ENCODE data around the gene PARG.
"Not testable (repeated sequence)": the region's sequence is repeated elsewhere in the genome, so short reads cannot be mapped to it uniquely, and the experiment has no call there.

Gene PARG

DNA sequence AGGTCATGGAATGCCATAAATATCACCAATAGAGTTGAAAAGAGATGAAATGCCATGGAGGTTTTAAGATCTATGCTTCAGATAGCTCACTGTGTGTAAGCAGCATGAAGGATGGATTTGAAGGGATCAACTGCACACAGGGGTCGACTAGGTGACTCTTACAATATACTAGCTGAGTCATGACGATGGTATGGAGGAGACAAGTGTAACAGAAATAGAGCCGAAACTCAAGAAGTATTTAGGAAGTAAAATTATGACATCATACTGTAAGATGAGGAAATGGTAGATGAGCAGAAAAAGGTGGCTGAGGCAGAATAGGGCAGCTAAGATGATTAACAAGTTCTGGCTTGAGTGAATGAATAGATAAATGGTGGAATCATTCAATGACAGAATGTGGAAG lies 38.0 kb downstream of the PARG start:
- not testable (repeated sequence) for DNase-seq (ENCODE audit: low read depth, low spot score)

DNA sequence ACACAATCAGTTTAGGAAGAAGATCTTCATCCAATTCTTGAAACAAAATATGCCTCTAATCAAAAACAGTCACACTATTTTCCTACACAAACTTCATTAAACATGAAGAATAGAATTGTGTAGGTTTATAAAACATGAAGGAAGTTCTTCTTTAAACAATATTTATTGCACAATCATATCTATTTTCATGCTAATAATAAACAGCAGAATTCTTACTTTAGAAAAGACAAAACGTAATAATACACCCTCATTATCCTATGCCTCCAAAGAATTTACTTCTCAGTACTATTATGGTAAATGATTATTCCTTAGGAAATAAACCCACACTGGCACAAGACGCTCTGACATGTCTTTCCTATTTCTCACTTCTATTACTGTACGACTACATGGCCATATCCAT lies 41.4 kb downstream of the PARG start:
- DNase-seq (ENCODE audit: low read depth, low spot score) = not testable (repeated sequence)

DNA sequence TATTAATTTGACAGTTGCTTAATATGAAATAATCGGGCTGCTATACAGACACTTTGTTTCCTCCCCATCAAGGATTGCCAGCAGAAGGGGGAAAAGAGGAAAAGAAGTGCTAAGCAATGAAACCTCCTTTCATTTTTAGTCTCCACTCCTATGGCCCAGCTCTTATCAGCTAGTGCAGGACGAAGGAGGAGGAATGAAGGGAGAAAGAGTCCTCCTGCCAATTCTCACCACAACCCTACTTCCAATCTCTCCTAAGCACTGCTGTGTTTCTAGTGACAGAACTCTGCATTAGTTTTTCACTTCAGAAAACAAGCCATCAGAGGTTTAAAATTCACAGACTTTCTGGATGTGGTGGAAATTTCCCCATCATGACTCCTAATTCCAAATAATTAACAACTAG lies 41.8 kb downstream of the PARG start:
- DNase-seq (ENCODE audit: low read depth, low spot score) = not testable (repeated sequence)

DNA sequence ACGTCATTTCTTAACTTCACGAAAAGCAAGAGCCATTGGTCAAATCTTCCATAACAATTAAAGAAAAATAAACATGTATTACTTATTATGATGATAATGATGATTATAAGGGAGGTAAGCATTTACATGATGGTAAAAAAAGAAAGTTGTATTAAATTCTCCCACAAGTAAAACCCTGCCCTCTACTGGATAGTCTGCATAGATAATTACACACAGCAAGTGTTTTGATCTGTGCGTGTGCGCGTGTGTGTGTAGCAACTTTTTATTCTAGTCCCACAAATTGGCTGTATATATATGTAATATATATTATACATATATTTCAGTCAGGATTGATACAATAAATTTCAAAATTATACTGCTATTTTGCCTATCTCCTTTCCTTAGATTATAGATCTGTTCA lies 51.8 kb downstream of the PARG start:
- not testable (repeated sequence) for DNase-seq (ENCODE audit: low read depth, low spot score)

DNA sequence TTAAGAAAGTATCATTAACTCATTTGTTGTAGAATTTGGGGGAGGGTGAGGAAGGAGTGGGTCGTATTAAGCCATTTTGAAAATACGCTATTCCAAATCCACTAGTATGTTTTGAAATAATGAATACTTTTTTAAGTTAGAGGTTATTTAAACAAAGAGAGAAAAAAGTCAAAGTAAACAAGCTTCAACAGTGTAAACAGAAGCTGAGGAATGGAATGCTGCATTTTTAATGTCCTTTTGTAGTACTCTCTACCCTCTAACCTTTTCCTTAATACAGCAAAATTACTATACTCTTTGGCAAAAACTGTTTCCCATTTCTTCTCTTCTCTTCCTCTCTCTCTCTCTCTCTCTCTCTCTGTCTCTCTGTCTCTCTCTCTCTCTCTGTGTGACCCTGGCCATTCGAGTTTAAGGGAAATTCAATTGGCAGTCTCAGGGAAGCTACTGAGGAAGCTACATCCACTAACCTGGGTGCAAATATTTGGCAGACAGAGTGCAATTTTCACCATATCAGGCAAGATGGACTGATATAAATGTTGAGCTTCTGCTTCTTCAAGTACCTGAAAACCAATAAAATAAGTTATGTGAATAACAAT lies 57.0 kb downstream of the PARG start:
- DNase-seq (ENCODE audit: low read depth, low spot score) = not testable (repeated sequence)

DNA sequence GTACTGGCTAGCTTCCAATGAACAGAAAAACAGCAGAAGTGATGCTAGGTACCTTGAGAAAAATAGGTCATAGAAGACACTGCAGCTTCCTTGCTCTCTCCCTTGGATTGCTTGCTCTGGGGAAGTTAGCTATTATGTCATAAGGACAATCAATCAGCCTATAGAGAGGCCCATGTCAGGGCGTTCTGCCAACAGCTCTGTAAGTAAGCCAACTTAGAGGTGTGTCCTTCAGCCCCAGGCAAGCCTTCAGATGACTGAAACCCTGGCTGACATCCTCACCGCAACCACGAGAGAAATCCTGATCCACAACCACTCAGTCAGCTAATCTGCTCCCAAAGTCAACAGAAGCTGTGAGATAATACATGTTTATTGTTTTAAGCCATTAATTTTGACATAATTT lies 58.0 kb downstream of the PARG start:
- DNase-seq (ENCODE audit: low read depth, low spot score) = not testable (repeated sequence)

DNA sequence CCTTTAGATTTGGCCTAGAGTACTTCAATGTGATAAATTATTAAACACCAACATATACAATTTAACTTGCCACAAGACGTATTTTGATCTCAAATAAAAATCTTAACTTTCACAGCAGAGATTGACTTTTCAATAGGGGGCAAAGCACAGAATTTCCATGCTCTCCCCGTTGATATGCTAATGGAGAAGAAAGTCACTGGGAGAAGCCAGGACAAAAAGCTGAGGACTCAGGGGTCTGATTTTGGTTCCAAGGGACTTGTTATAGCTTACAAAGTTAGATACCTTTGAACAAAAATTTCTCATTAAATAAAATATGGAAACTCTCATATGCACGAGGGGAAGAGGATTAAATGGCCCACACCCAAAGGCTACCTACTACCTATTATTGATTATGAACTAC lies 59.5 kb downstream of the PARG start:
- not testable (repeated sequence) for DNase-seq (ENCODE audit: low read depth, low spot score)

DNA sequence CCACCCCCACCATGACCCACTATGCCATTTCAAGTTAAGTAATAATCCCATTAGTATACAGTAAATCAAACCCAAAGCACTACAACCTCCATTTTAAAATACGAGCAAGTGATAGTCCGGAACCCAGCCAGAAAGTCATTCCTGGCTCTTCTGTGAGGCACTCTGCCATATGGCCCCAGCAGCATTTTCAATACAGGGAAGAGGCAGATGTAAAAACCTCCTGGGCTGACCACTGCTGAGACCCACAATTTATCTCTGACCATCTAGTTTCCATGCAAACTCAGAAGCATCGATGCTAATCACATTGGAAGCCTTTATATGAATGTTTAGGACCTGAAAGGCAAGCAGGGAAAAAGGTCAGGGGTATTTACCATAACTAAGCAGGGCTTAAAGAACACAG lies 69.1 kb downstream of the PARG start:
- not testable (repeated sequence) for DNase-seq (ENCODE audit: low read depth, low spot score)

DNA sequence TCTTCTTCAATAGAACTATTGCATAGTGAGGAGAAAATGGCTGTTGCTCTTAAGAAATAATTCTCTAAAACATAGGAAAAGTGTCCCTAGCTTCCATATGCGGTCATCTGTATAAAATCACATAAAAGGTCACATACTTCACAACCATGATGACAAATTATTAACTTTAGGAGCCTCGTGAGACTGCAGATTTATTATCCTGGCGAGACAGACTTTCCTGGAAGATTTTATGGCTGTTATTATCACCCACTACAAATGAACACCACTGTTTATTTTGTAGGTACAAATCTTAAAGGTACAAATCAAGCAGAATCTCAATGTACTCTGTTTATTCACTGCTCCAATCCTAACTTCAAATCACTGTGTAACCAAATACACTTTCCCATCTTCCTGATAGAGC lies 70.4 kb downstream of the PARG start:
- not testable (repeated sequence) for DNase-seq (ENCODE audit: low read depth, low spot score)

DNA sequence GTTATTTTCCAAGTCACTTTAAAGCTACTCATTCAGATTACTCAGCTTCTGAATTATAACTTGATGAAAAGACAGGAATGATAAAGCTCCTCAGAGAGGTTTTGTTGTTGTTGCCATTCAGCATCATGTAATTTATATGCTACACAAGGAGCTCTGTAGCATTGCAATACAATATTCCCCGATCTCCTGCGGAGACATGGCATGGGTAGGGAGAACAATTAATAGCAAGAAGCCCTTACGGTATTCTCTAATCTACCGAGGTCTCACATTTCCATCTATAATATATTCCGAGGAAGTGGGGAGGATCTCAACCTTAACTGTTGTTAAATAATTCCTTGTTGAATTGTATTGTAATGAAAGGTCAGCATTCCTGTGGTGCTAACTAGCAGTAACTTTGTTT lies 81.9 kb downstream of the PARG start:
- not testable (repeated sequence) for DNase-seq (ENCODE audit: low read depth, low spot score)

DNA sequence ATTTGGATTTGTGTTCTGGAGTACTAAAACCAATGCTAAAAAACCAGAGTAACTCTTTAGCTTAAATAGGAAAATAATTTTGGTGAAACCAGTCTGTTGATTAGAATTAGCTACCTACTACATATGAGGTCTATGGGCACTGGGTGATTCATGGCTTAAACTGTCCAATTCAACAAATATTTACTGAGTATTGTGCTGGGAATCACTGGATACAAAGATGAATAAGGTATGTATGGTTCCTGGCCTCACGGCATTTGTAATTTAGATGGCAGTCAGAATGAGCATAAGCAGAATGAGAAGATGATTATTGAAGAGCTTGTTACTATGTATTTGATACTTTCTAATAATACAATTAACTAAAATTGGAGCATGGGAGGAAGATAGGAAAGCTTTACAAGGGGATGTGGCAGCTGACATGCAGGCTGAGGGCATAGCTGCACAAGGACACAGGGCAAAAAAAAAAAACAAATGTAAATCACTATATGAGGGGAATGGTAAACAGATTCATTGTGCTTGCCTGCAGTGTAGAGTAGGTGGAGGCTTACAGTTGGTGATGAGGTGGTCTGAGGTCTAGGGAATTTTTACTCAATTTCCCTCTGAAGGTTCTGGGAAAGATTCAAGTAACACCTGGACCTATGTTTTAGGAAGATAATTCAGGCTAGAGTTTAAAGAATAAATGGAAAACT lies 83.0 kb downstream of the PARG start:
- DNase-seq (ENCODE audit: low read depth, low spot score) = not testable (repeated sequence)

DNA sequence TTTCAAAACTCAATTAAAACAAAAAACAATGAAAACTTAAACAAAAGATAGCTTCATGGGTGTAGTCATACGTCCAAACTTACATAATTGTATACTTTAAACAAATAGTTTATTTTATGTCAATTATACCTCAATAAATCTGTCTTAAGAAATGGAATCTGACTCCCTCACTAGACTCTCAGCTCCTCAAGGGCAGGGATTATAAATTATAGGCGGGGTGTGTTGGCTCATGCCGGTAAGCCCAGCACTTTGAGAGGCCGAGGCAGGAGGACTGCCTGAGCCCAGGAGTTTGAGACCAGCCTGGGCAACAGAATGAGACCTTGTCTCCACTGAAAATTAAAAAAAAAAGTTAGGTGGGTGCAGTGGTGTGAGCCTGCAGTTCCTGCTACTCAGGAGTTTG lies 92.3 kb downstream of the PARG start:
- not testable (repeated sequence) for DNase-seq (ENCODE audit: low read depth, low spot score)

DNA sequence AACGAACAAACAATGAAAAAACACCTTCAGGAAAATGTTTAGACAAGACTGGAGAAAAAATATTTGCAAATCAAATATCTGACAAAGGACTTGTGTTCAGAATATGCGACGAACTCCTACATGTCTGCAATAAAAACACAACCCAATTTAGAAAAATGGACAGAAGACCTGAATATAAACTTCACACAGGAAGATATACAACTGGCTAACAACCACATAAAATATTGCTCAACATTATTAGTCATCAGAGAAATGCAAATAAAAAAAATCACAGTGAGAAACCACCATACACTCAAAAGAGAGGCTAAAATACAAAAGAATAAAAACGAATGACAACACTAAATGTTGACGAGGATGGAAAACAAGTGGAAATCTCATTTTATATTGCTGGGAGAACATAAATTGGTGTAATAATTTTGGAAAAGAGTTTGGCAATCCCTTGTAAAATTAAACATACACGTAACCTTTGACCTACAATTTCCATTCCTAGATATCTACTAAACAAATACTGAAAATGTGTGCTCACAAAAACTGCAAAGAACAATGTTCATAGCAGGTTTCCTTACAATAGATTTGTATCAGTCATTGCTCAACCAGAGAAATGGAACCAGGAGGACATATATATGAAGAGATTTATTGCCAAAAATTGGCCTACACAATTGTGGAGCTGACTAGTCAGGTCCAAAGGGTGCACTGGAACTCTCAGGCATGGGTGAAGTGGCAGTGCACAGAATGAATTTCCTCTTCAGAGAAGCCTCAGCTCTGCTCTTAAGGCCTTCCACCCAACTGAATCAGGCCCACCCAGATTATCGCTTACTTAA lies 96.8 kb downstream of the PARG start:
- DNase-seq (ENCODE audit: low read depth, low spot score) = no peak

DNA sequence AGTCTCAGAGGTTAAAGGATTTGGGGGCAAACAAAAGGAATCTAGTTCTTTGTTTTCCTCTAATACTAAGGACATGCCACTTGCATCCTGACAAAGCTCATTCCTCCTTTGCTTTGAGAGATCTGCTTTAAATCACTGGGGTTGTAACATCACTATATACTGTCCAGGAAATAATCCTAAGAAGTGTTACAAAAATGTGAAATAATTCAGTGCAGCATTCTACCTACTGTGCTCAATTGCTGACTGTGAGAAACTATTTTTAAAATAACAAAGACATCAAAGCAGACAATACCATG lies 99.5 kb downstream of the PARG start:
- DNase-seq (ENCODE audit: low read depth, low spot score) = not testable (repeated sequence)

DNA sequence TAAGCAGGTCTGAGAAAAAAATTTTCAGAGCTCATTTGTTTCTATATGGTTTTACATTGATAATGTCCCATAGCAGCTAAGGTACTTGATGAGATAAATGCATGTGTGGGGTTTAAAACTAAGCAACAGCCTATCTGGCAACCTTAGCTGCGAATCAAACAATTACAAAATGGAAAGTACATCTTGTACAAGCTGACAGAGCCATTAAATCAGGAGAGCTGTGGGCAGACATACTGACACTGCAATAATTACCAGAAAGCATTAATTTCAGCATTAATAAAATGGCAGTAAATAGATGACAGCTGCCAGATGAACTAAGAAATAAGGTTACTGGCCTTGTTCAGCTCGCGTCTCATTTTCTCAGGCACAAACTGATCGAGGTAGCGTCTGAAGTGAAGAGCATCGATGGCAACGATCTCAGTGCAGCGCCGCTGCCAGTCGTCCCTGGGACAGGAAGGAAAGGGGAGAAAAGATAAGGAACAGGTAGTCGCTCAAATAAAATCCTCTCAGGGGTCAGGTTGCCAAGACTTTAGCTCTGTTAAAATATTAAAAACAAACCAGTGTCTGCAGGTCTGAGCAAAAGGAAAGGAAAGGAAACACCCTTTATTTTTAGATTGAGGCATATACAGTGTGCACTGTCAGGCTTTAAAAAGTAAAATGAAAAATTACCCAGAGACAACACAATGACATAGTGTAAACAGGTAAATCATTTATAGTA lies 100.1 kb downstream of the PARG start:
- no peak for DNase-seq (ENCODE audit: low read depth, low spot score)

DNA sequence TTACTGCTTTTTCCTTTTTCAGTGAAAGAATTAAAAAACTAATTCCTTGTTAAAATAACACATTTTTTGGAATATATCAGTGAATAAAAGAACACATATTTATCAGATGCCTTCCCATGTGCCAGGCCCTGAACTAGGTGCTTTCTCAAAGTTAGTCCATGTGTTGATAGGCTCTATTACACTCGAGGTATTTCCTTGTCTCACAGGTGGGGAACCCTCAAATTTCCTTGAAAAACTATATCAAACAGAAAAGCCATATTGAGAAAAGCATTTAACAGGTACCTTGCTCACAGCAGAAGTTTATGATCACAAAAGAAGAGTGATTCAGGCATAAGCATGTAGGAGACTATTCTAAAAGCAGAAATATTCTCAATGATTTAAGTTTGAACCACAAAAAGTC lies 104.1 kb downstream of the PARG start:
- no peak for DNase-seq (ENCODE audit: low read depth, low spot score)

DNA sequence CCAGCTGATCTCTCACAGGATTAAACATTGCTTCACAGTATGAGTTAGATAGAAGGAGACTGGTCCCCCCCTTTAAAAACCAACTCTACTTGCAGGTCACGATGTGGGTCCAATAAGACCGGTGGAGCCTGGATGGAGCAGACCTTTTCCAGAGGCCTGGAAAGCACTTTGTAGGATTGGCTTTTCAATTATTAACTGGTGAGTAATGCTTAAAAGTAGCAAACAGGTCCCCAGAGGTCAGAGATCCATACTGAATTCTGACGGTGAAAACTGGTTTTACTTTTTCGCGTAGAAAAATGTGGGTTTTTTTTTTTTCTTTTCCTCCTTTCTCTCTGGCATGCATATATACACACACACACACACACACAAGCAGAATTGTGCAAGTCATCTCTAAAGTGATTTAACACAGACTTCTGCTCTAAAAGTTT lies 104.8 kb downstream of the PARG start:
- DNase-seq (ENCODE audit: low read depth, low spot score) = no peak

DNA sequence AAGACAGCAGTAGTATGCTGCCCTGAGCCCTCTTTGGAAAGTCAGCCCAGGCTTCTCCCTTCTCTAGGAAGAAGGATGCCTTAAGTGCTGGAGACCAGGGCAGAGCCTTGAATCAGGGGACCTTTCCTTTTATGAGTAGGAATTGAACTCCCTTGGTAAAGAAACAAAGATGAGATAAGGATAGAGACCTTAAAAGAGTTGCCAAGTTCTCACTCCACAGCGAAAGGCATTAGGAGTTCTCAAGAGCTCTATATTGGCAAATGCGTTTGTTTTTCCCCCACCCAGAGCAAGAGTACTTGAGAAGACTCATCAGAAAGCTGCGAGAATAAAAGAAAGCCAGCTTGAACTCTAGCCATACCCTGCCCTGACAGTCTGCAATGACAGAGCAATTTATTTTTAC lies 106.9 kb downstream of the PARG start:
- DNase-seq (ENCODE audit: low read depth, low spot score) = no peak

DNA sequence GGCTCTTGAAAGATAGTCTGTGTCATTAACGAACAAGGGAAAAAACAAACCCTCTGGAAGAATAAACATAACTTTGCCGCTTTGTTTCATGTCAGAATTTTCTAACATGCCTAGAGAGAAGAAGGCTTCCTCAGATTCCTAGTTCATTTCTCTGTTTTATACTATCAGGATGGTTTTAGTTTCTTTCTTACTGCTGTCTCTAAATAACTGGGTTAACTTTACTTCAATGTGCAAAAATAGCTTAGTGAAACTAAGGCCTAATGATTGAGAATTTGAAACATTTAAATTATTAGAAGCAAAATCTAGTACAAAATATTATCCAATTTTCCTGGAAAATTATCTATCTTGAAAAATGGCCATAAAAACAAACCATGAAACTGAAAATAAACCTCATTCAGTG lies 107.6 kb downstream of the PARG start:
- DNase-seq (ENCODE audit: low read depth, low spot score) = no peak

DNA sequence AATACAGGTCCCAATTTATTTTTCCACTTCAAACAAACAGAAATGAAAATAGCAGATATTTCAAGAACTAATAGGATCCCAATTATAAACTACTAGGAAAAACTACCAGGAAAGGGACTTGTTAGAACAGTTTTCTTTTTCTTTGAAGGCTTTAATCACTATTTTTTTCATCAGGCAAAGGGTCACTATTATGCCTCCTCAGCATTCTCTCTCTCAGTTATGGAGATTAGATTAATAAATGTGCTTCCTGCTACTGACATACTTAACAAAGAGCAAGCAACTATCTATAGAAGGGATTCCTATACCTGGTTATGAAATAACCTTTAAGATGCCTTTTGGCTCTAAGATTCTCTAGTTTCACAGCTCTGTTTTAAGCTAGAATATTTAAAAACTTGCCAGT lies 108.7 kb downstream of the PARG start:
- DNase-seq (ENCODE audit: low read depth, low spot score) = no peak

DNA sequence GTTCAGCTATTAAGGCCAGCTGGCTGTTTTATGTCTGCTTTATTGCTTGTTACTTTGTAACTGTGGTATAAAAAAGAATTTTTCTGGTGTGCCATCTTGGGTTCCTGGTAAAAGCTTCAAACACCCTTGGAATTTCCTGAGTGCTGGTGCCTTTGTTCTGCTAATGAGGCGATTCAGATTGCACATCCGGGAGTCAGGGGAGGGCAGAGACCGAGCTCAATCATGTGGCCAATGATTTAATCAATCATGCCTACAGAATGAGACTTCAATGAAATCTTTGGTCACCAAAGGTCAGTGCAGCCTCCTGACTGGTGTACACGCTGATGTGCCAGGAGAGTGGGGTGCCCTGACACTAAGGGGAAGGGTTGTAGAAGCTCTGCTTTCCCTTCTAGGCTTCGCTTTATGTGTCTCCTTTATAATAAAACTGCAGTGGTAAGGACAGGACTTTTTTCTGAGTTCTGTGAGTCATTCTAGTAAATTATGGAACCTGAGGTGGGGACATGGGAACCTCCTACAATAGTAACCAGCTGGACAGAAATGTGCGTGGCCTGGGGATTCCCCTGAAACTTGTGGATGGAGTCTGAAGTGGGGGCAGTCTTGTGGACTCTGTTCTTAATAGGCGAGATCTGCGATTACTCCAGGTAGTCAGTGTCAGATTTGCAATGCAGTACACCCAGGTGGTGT lies 110.3 kb downstream of the PARG start:
- DNase-seq (ENCODE audit: low read depth, low spot score) = no peak

DNA sequence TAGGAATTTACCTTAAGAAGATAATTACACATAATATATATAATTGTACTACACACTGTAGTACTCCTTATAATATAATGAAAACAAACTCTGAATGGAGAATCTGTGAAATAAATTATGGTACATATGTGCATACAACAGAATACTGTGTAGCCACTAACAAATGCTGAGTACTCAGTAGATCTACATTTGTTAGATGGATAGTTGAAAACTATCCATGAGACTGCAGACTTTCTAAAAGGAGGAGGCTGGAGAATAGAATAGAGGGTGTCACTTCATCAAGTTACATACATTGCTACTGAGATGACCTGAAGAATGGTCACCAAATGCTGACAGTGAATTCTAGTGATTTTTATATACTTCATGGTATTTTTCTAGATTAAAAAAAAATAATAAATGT lies 111.0 kb downstream of the PARG start:
- no peak for DNase-seq (ENCODE audit: low read depth, low spot score)

All from activated naive CD8-positive, alpha-beta T cell treated with anti-CD3 and anti-CD28 coated beads, Interleukin-2, amount 50 U/mL, for 16 hours (primary cell).